ENCODE results near the gene MROH2B.
"Not testable (repeated sequence)": the region's sequence is repeated elsewhere in the genome, so short reads cannot be mapped to it uniquely, and the experiment has no call there.

Gene MROH2B

DNA sequence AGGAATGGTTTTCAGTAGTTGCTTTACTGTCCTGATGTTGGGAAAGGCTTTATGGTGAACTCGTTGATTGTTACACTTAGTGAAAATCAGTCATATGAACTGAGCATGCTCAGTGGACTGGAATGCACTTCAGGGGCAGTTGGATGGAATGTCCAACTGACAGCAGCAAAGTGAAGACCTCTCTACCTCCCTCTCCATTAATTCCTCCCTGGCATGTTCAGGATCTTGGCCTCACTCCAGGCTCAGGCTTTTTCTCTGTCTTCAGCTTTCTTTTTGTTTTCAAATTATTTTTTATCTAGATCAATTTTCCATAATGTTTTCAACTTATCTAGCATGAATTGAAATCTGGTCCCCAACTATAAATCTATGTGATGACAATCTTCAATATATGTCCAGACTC lies at the start of gene MROH2B:
Gene MROH2B (minus strand): TSS at position 101 of the 400 bp plus-strand sequence. CDS start 490 bp downstream, outside the sequence.
- no peak for DNase-seq

GRCh38 chr5:41120600-41120999 lies 49.5 kb upstream of the MROH2B start:
- DNase-seq, result no peak

GRCh38 chr5:41118177-41118576 lies 47.0 kb upstream of the MROH2B start:
- DNase-seq, result no peak

DNA sequence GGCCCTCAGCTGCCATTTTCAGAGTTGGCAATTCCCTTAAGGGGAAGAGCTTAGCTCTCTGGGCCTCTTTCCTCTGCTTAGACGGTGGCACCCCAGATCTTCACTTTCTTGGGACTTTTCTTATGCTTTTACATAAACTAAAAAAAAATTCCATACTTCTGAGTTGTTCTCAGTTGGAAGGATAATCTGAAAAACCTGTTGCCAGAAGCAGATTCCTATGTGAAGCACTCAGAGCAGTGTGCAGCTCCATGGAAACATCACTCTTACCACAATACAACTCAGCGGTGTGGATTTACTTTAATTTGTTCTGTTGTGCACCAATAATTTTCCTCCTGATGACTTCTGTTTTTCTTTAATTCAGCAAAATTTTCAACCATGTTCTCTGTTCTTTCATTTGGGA lies 44.1 kb upstream of the MROH2B start:
- no peak for DNase-seq

DNA sequence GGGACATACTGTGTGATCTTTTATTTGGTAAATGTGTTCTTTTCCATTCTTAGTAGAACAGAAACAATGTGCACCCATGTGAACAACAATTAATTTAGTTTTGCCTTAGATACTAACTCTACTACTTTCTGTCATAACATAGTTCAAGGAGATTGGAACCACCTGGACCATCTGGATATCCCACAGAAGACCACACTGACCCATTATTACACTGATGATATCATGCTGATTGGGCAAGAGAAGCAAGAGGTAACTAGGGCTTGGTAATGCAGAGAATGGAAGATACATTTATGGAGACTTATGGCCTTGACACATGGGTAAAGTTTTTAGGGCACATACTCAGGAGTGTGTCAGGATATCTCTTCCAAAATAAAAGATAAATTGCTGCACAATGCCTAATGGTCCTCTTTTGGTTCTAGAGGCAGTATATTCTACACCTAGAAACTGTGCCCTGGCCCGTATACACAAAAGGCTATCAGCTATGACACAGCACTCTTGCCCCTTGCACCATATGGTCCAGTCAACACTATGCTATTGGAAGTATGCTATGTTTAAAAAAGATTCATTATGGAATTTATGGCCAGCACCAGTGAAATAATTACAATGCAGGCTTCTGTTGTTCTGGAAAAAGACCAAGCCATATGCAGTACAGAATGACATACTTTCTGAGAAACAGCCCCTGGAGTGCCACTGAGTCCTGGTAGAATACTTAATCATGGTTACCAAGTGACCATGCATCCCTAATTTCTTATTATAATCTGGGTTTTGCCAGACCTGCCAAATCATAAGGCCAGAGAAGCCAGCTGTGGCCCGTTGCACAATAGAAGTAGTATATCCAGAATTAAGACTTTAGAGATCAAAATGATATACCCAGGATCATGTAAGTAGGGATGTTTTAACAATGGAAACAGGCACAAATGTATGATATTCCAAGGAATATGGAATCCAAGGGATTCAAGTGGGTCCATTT lies 41.6 kb upstream of the MROH2B start:
- no peak for DNase-seq

DNA sequence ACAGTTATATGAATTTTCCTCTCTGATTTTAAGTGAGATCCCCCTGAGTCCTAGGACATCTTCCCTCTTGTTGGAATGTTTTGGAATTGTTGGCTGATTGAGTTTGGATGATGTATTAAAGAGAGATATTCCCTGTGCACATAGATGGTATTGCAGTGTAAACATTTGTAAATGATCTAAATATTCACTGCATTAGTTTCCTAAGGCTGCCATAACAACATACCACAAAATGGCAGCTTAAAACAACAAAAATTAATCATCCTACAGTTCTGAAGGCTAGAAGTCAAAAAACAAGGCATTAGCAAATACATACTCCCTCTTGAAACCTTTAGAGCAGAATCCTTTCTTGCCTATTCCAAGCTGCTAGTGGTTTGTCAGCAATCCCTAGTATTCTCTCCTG lies 38.0 kb upstream of the MROH2B start:
- DNase-seq, result no peak

DNA sequence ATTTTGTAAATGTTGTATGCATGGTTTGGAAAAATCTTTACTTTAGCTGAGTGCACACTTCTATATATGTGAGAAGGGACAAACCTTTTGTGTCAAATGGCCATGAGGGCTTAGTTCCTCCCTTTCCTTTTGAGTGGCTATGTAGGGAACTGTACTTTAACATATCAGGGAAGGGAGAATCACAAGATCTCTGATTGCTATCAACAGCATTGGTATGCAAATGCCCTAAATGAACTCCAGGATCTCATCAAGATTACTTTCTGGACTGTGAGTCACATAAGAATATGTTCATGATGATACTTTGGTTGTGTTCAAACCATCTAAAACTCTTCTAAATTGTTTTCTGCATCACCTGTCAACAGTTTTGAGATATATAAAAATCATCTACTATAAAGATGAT lies 31.2 kb upstream of the MROH2B start:
- DNase-seq, result no peak

- DNase-seq, result no peak
These were observed 26.5 kb upstream of the MROH2B start for GRCh38 chr5:41097642-41098041.

GRCh38 chr5:41095324-41096101 lies 24.4 kb upstream of the MROH2B start:
- no peak for DNase-seq

- DNase-seq, result no peak
These were observed 23.7 kb upstream of the MROH2B start for GRCh38 chr5:41094871-41095270.

DNA sequence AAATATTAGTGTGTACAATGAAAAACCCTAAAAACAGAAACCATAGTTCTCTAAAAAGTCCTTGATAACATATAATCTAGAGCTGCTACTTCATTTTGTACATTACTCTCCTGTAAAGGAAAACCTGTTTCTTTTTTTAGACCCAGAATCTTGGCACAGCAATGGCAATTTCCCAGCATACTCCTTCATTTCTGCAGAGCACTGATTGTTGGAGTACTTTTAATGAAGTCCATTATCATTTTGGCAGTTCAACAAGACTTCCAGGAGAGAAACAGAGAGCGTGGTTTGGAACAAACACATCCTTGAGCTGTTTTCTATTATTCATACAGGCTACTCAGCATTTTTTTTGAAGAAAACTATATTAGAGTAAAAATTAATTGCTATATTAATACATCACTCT lies 22.7 kb upstream of the MROH2B start:
- no peak for DNase-seq

DNA sequence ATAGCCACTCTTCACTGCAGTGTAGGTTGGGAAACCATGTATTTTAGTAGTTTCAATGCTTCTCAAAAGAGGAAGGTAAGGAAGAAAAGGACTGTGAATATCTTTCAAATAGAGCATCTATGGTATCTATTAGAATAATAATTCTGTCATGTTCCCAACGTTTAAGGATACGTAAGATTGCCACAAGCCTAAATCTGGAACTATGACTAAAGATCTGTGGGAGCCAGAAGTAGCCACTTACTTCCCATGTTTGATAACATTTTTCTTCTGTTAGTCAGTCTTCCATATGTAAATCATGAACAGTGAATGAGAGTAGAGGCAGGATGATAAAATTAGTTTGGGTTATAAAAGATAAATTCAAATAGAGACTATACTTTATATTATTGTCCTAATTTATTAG lies 16.3 kb upstream of the MROH2B start:
- no peak for DNase-seq

GRCh38 chr5:41083306-41083705 lies 12.2 kb upstream of the MROH2B start:
- DNase-seq, result no peak

- DNase-seq, result no peak
These were observed 833 bp upstream of the MROH2B start for GRCh38 chr5:41071975-41072374.

- no peak for DNase-seq
These were observed 3.2 kb downstream of the MROH2B start for GRCh38 chr5:41067714-41068568.

- DNase-seq, result no peak
These were observed 5.3 kb downstream of the MROH2B start for GRCh38 chr5:41065691-41066335.

- DNase-seq, result no peak
These were observed 13.2 kb downstream of the MROH2B start for GRCh38 chr5:41057940-41058339.

DNA sequence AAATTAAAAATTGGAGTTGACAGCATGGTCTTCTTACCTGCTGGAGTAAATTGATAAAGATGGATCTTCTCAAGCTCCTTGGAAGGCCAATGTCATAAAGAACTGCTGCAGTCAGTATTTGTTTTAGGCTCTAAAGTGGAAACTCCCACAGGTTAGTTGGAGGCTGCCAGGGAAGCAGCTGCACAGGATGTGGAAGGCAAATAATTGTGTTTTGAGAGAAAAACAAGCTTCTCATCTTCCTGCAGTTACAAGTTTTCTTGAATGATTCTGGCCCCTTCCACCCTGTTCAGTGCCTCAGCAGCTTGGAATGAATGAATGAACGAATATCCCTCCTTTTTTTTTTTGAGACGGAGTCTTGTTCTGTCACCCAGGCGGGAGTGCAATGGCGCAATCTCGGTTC lies 13.9 kb downstream of the MROH2B start:
- DNase-seq, result no peak

- no peak for DNase-seq
These were observed 22.2 kb downstream of the MROH2B start for GRCh38 chr5:41048986-41049385.

GRCh38 chr5:41043109-41043747 lies 27.9 kb downstream of the MROH2B start:
- no peak for DNase-seq

- DNase-seq, result no peak
These were observed 38.2 kb downstream of the MROH2B start for GRCh38 chr5:41032973-41033372.

DNA sequence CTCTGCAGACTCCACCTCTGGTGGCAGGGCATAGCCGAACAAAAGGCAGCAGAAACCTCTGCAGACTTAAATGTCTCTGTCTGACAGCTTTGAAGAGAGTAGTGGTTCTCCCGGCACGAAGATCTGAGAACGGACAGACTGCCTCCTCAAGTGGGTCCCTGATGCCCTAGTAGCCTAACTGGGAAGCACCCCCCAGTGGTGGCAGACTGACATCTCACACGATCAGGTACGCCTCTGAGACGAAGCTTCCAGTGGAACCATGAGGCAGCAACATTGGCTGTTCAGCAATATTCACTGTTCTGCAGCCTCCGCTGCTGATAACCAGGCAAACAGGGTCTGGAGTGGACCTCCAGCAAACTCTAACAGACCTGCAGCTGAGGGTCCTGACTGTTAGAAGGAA lies 48.5 kb downstream of the MROH2B start:
- DNase-seq, result not testable (repeated sequence)

All from activated CD4-positive, alpha-beta T cell treated with anti-CD3 and anti-CD28 coated beads, Interleukin-2, amount 50 U/mL, for 1 hour (primary cell).